ENCODE data around the gene MYLK. TPM values are rescaled to one million over a fixed set of nuclear protein-coding genes. Genes with fewer than 3 reads are reported as not detected.

The MYLK gene
- total RNA-seq, 4 donors from 2014 or later, result 420 to 1,252 (median 768) TPM

GRCh38 chr3:123801474-123801873 lies 82.7 kb downstream of the MYLK start:
- intact Hi-C loops (cut with DNase I; ENCODE audit: low total_unique reads), result no loop called here
- Histone ChIP-seq H3K36me3 (no peaks in the 10 kb centered on the region), H3K27me3 (no peaks in the 10 kb centered on the region)

GRCh38 chr3:123800362-123800682 lies 83.8 kb downstream of the MYLK start:
- no peak for TF ChIP-seq POLR2A (IDR thresholded peaks at IDR 0.05)
- TF ChIP-seq, protein P1, sequence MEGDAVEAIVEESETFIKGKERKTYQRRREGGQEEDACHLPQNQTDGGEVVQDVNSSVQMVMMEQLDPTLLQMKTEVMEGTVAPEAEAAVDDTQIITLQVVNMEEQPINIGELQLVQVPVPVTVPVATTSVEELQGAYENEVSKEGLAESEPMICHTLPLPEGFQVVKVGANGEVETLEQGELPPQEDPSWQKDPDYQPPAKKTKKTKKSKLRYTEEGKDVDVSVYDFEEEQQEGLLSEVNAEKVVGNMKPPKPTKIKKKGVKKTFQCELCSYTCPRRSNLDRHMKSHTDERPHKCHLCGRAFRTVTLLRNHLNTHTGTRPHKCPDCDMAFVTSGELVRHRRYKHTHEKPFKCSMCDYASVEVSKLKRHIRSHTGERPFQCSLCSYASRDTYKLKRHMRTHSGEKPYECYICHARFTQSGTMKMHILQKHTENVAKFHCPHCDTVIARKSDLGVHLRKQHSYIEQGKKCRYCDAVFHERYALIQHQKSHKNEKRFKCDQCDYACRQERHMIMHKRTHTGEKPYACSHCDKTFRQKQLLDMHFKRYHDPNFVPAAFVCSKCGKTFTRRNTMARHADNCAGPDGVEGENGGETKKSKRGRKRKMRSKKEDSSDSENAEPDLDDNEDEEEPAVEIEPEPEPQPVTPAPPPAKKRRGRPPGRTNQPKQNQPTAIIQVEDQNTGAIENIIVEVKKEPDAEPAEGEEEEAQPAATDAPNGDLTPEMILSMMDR (IDR thresholded peaks at IDR 0.05), result no peak
- intact Hi-C loops (cut with DNase I; ENCODE audit: low total_unique reads), result no loop called here
- Histone ChIP-seq H3K9me3 (no peaks in the 10 kb centered on the region), H3K27me3 (no peaks in the 10 kb centered on the region), H3K4me1 (no peaks in the 10 kb centered on the region), H3K4me3 (no peak overlapping the region), H3K36me3 (no peaks in the 10 kb centered on the region), H3K27ac (peak overlapping the region; percentile 54 to 68)
- no peak for DNase-seq

More at GRCh38 chr3:123801474-123801873, 82.7 kb downstream of the MYLK start:
- no peak for DNase-seq
- no peak overlapping the region for H3K4me3 ChIP-seq
- no peaks in the 10 kb centered on the region for H3K4me1 ChIP-seq
- H3K27ac ChIP-seq, result no peak overlapping the region
- TF ChIP-seq POLR2A (IDR thresholded peaks at IDR 0.05), result no peak
- TF ChIP-seq, protein P1 (IDR thresholded peaks at IDR 0.05), result no peak
- H3K9me3 ChIP-seq, result no peaks in the 10 kb centered on the region

- Histone ChIP-seq H3K9me3 (no peaks in the 10 kb centered on the region), H3K4me1 (no peaks in the 10 kb centered on the region), H3K27me3 (no peaks in the 10 kb centered on the region), H3K36me3 (no peaks in the 10 kb centered on the region), H3K4me3 (no peak overlapping the region), H3K27ac (peak overlapping the region; percentile 54 to 68)
- intact Hi-C loops (cut with DNase I; ENCODE audit: low total_unique reads), result no loop called here
- peak in 1 of 2 donors; percentile 39 for DNase-seq
- TF ChIP-seq POLR2A (IDR thresholded peaks at IDR 0.05), result no peak
These were observed 84.4 kb downstream of the MYLK start for GRCh38 chr3:123799544-123800361.

DNA sequence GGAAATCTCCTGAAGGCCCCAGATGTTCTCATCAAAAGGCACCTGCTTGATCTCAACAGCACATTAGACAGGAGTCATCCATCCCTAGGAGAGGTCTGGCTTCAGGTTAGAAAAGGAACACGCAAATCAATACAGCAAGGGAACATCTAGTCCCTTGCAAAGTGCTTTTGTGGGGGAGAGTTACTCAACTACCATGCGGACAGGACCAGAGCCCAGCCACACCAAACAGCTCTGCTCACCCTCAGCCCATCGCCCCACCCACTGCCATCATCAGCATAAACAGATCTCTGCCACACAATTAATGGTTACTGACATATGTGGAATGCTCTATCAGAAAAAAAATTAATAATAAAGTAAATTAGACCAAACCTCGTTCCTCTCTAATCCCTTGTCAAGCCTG lies 85.6 kb downstream of the MYLK start:
- no peaks in the 10 kb centered on the region for H3K27me3 ChIP-seq
- no peaks in the 10 kb centered on the region for H3K4me1 ChIP-seq
- TF ChIP-seq, protein P1 (IDR thresholded peaks at IDR 0.05), result no peak
- DNase-seq, result no peak
- no peaks in the 10 kb centered on the region for H3K9me3 ChIP-seq
- H3K27ac ChIP-seq, result no peak overlapping the region
- no peak overlapping the region for H3K4me3 ChIP-seq
- intact Hi-C loops (cut with DNase I; ENCODE audit: low total_unique reads), result no loop called here
- H3K36me3 ChIP-seq, result no peaks in the 10 kb centered on the region

DNA sequence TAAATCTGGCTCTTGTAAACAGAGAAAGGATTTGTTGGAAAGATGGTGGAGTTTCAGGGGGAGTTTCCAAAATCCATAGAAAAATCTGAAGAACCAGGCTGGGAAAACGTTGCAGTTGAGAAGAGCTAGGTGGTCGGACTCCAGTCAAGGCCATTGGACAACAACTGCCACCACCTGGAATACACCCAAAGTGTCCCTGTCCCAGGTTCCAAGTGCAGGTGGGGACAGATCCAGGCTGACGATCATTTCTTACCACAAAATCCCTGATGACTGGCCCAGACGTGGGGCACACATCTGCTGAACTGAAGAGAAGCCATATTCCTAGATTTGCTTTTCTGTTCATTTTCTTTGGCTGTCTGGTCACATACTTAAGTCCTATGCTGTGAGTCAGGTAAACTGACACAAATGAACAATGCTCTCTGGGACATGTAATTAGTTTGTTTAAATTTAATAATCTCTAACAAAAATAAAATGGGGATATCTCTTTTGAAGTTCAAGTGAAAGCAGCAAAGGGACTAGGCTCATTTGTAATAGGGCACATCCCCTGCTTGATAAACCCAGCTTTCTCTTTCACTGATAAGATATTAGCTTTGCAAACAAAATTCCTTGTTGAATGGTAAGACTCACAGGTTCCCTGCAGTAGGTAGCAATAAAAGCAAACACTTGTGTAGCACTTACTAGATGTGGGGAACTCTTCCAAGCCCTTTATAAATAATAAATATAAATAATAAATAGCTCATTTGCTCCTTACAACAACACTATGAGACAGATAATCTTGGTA lies 88.5 kb downstream of the MYLK start:
- no peaks in the 10 kb centered on the region for H3K9me3 ChIP-seq
- H3K4me3 ChIP-seq, result no peak overlapping the region
- intact Hi-C loops (cut with DNase I; ENCODE audit: low total_unique reads), result no loop called here
- no peak for DNase-seq
- no peaks in the 10 kb centered on the region for H3K27me3 ChIP-seq
- no peaks in the 10 kb centered on the region for H3K36me3 ChIP-seq
- H3K27ac ChIP-seq, result no peak overlapping the region
- H3K4me1 ChIP-seq, result no peaks in the 10 kb centered on the region
- TF ChIP-seq POLR2A (IDR thresholded peaks at IDR 0.05), result no peak
- TF ChIP-seq, protein P1 (IDR thresholded peaks at IDR 0.05), result no peak
